LHCN-M2 (cell line): ENCODE measurements around the gene CDH13. TPM values are rescaled to one million over a fixed set of nuclear protein-coding genes. Genes with fewer than 3 reads are reported as not detected.

Experiments
- DNase-seq: peaks from one replicate; pipeline ENCODE4 v3.0.0-alpha.2; 2012; ENCODE audit warnings: low read depth
- total RNA-seq: library from RNA; depleted of rRNA; stranded (reverse); fragments of >200 nt; gene quantifications from 2 replicates; pipeline ENCODE4 v1.2.3, GENCODE V29; 2014

Gene CDH13
- total RNA-seq, 1 experiment from 2014 or later = 140 TPM

DNA sequence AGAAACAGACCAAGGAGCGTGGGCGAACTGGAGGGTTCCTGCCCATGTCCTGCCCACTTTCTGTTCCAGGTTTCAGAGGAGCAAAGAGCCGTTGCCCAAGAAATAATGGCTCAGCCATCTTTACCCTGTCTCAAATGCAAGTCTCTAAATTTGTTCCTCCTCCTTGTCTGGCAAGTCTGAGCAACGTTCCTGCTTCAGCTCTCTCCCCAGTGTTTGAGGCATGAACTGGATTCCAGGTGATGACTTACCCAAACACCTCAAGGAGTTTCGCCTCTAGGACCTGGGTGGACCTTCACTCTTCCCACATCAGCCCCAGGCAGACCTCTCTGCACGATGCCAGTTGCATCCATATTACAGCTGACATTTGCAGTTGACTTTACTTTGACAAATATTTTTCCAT, 659.2 kb downstream of the CDH13 start:
- no peak for DNase-seq

DNA sequence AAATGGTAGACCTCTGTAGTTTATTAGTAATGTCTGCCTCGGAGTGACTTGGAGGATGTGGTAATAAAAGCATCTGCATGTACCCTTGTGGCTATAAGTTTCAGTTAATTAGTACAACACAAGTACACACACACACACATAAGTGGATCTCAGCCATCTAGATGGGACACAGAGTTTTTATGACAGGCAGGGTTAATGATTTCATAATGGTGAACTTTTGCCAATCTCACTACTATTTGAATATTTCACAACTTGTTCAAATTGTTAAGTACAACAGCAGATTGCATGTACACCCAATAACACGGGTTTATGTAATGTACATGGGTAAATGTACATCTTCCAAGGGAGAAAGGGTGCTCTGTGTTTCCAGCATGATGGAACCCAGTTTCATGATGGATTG, 669.7 kb downstream of the CDH13 start:
- DNase-seq = no peak

GRCh38 chr16:83298541-83298940, 671.8 kb downstream of the CDH13 start:
- no peak for DNase-seq

DNA sequence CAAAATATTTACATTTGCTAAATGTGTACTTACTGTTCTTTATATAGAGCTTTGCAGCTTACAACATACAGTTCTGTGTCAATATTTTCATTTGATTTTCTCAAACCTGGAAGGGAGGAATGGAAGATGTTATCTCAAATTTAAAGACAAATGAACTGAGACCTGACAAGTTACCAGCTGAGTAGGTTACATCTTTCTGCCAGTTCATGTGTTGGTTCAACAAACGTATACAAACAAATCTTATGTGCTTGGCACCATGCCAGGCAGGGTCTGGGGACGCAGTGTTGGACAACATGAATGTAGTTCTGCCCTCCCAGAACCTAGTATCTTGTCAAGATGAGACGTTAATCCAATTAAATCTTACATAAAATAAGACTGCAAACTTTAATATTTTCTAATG, 673.6 kb downstream of the CDH13 start:
- DNase-seq = no peak

DNA sequence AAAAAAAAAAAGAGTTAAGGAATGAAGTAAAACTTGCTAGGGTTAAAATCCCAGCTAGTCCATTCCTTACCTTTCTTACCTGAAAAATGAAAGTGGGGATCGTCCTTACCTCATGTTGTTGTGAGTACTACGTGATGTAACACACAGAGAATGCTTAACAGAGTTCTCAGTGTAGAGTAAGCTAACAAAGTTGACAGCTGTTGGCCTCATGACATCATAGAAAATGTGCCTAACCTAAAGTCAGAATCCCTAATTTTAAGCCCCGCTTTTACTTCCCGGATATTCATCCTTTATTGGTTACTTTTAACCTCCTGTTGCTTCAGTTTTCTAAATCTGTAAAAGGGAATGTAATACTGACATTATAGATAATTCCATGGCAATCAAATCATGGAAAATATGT, 675.2 kb downstream of the CDH13 start:
- peak; percentile 17 for DNase-seq

DNA sequence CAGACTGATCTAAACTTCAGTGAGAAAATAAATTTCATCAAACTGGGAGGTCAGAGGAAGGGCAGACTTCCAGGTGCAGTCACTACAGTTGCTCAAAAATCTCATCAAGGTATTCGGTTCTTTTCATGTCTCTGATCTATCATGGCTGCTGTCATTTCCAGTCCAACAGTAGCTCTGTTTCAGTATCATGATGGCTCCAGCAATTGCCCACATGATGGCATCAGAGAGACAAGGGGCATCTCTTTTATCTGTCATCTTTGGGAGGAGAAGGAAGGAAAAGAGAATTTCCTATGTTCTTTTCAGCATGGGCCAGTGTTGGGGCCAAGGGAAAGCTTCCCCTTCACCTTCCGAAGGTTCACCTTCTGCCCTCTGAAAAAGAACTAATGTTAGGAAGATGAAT, 676.1 kb downstream of the CDH13 start:
- DNase-seq = no peak

GRCh38 chr16:83305092-83305491, 678.3 kb downstream of the CDH13 start:
- peak; percentile 85 for DNase-seq

DNA sequence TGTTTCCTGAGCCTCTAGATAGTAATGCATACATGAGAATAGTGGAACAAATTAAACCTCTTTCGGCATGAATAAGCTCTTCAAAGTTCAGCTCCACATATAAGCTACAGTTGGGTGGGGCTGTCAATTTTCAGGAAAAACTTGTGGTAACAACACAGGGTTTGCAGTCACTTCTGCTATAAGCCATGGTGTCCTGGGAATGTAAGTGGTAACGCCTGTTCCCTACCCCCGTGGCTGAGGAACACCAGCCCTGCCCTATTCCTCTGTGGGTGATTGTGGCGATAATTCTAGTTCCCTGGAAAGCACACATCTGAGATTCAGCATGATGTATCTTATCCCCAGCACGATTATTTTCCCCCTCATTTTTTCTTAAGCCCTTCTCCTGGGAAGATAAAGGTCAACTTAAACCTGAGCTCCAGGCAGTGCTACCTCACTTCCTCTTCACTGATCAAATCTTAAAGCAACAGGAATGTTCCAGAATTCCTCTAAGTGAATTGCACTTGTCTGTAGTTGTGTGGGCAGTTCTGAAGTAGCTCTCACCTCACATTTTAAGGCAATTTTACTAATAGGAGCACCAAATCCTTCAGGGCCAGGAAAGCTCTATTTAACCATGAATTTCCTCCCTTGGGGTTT, 680.3 kb downstream of the CDH13 start:
- no peak for DNase-seq

DNA sequence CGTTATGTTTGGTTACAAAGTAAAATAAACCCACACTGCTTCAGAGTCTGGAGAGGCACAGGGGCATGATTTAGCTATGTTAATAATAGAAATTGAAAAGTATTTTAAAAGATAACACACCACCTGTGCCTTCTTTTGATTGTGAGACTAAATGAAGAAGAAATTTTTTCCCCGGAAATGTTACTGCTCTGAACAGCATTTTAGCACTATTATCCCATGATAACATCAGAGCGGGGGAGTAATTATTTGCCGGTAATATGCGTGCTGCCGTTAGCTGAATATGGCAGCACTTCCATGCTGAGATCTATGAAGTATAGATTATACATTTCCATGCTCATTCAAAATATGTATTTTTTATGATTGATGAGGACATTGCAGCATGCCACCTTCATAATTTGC, 680.8 kb downstream of the CDH13 start:
- no peak for DNase-seq

GRCh38 chr16:83308414-83308813, 681.6 kb downstream of the CDH13 start:
- no peak for DNase-seq

DNA sequence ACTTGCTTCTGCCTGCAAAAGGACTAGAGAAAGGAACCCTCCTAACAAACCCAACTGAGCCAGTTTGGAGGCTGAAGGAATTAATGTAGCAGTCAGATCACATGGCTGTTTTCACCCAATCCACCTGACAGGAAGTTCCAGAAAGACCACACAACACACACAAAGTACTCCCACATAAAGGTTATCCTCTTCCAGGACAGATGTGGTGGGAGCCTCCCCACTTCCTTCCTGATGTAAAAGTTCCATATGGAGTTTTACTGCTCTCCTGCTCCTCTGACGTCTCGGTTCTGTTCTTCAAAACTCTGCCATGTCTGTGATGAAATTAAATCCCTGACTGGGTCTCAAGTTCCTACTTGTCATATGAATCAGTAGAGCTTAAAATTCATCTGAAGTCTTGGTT, 684.0 kb downstream of the CDH13 start:
- no peak for DNase-seq

- no peak for DNase-seq
Observed at GRCh38 chr16:83312015-83312717, 685.4 kb downstream of the CDH13 start.

DNA sequence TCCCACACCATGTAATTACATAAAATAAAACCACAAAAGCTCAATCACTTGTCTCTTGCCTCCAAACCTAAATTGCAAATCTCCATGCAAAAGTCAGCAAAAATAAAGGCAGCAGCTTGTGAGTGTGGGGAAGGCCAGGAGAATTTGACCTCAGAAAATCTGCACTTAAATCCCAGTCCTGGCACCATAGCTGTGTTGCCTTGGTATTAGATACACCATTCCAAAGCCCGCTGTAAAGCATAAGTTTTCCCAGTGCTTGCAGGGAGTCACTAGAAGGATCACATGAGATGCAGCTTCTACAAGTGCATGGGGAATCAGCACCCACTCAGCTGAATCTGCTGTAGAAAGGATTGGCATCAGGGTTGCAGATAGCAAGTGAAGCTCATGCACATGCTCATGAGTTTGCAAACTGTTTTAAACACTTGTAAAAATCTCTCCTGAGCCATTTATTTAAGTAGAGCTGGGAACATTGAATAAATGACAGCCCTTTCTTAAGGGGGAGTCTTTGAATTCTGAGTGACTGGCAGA, 686.0 kb downstream of the CDH13 start:
- no peak for DNase-seq

- no peak for DNase-seq
Observed at GRCh38 chr16:83315271-83315670, 688.5 kb downstream of the CDH13 start.

DNA sequence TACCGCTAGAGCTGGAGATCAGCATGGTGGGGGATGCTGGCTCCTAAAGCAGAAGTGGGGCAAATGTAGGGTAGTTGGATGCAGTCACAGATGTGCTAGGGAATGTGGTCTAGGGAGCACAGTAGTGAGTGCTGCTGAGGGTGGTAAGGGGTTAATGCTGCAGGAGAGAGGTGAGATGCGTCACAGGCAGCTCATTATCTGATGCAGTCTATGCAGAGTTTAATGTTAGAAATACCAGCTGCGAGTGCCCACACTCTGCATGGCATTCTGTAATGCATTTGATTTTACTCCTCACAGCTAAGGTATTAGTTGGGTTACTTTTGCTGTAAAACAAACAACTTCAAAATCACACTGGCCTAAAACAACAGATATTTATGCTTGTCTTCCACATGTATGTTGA, 689.7 kb downstream of the CDH13 start:
- DNase-seq = no peak

DNA sequence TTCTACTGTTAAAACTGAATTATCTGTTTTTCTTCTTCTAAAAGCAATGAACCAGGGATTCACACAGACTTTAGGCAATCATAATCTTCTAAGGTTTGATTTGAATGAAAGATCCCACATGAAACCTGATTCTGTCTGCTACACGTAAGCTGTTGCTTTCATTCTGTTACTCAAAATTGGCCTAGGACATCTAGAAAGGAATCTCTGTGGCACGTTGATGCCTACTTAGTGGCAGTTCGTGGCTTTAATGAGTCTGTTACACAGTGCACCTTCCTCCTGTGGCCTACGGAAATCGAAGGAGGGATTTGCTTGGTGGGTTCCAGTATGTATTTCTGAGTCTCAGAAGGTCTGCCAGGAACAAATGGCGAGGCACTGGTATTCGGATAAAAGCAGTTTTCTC, 691.6 kb downstream of the CDH13 start:
- DNase-seq = no peak

- DNase-seq = peak; percentile 34
Observed at GRCh38 chr16:83328936-83329335, 702.2 kb downstream of the CDH13 start.

- peak; percentile 12 for DNase-seq
Observed at GRCh38 chr16:83329441-83329840, 702.7 kb downstream of the CDH13 start.

DNA sequence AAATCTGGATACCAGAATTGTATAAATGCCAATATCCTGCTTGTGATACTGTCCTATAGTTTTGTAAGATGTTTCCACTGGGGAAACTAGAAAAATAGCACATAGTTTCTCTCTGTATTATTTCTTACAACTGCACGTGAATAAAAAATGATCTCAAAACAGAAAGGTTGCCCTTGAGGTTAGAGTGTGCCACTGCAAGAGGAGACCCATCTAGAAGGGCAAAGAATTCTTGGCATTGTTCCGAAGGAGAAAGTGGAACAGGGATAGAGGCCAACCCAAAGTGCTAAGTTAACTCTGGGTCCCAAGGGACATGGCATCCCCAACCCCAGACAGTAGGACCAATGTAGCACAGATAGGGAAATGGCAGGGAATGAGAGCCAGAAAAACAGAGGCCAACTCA, 703.5 kb downstream of the CDH13 start:
- DNase-seq = no peak

- no peak for DNase-seq
Observed at GRCh38 chr16:83335076-83335475, 708.3 kb downstream of the CDH13 start.

- DNase-seq = peak; percentile 96
Observed at GRCh38 chr16:83336603-83337002, 709.8 kb downstream of the CDH13 start.

GRCh38 chr16:83338138-83338537, 711.4 kb downstream of the CDH13 start:
- peak; percentile 18 for DNase-seq

DNA sequence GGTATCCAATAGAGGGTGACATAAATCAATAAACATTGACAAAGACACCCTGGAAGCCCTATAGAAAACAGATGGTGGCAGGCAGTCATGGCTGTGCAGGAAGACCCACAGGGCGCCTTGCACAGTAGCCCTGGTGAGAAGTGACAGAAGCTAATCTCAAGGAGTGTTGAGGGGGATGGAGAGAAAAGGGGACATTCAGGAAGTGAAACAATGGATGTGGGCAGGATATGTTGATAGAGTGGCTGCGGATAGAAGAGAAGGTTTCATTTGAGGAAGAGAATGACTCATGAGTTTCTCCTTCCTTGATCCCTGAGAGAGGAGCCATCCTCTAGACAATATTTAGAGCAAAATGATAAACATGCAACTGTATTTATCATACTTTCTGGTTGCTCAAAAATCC, 712.2 kb downstream of the CDH13 start:
- peak; percentile 44 for DNase-seq
